Loucy (cell line): Measurements from ENCODE around the gene RPS3.

Experiments used
- H2AFZ ChIP-seq: fragments of 200-600 bp; sonication (generic); 2 replicates; pipeline ENCODE4 v1.6.0; 2016; ENCODE audit warnings: antibody characterized with exemption, mild to moderate bottlenecking, low read length, moderate library complexity
- H3F3A ChIP-seq: fragments of 200-600 bp; 2 replicates; pipeline ENCODE4 v1.6.0; 2016; ENCODE audit warnings: antibody characterized with exemption, low read depth, mild to moderate bottlenecking
- H3K27me3 ChIP-seq: fragments of 200-600 bp; sonication (generic); 2 replicates; pipeline ENCODE4 v1.6.1; 2014; ENCODE audit warnings: low read length, mild to moderate bottlenecking; ENCODE audit not compliant: insufficient read depth, poor library complexity, severe bottlenecking
- H3K36me3 ChIP-seq: fragments of 200-600 bp; sonication (generic); 2 replicates; pipeline ENCODE4 v1.6.1; 2016; ENCODE audit warnings: low read length; ENCODE audit not compliant: insufficient read depth
- H3K4me1 ChIP-seq: fragments of 200-600 bp; sonication (generic); 2 replicates; pipeline ENCODE4 v1.5.1; 2014; ENCODE audit warnings: low read length, mild to moderate bottlenecking; ENCODE audit not compliant: insufficient read depth, poor library complexity, severe bottlenecking
- H3K4me2 ChIP-seq: fragments of 200-600 bp; sonication (generic); 2 replicates; pipeline ENCODE4 v1.6.0; 2014; ENCODE audit warnings: antibody characterized with exemption, low read length, low read depth, mild to moderate bottlenecking; ENCODE audit not compliant: poor library complexity, severe bottlenecking
- H3K4me3 ChIP-seq: fragments of 200-600 bp; sonication (generic); 2 replicates; pipeline ENCODE4 v1.5.1; 2014; ENCODE audit warnings: low read length, mild to moderate bottlenecking, mixed read lengths; ENCODE audit not compliant: poor library complexity, severe bottlenecking
- H3K79me2 ChIP-seq: fragments of 200-600 bp; sonication (generic); 2 replicates; pipeline ENCODE4 v1.6.1; 2014; ENCODE audit warnings: low read length; ENCODE audit not compliant: insufficient read depth
- H3K9ac ChIP-seq: fragments of 200-600 bp; sonication (generic); 2 replicates; pipeline ENCODE4 v1.6.0; 2014; ENCODE audit warnings: mild to moderate bottlenecking, low read depth, low read length, moderate library complexity; ENCODE audit not compliant: poor library complexity, severe bottlenecking
- H3K9me2 ChIP-seq: fragments of 200-600 bp; sonication (generic); replicated peaks from 2 replicates; pipeline ENCODE4 v1.6.1; 2016; ENCODE audit warnings: low read depth, low read length, mixed read lengths
- H3K9me3 ChIP-seq: fragments of 200-600 bp; sonication (generic); 2 replicates; pipeline ENCODE4 v1.6.1; 2014; ENCODE audit warnings: mild to moderate bottlenecking, antibody characterized with exemption, low read length, low read depth; ENCODE audit not compliant: insufficient read depth
- H4K20me1 ChIP-seq: fragments of 200-600 bp; sonication (generic); 2 replicates; pipeline ENCODE4 v1.6.0; 2014; ENCODE audit warnings: antibody characterized with exemption, low read length, mild to moderate bottlenecking; ENCODE audit not compliant: insufficient read depth, poor library complexity, severe bottlenecking
- EZH2phosphoT487 ChIP-seq: fragments of 200-600 bp; IDR thresholded peaks from 2 replicates; pipeline ENCODE4 v1.6.1; 2018; ENCODE audit warnings: antibody characterized with exemption, mild to moderate bottlenecking, moderate library complexity, borderline replicate concordance
- TF ChIP-seq, protein P1 (sequence below): fragments of 200-600 bp; sonication (generic); conservative IDR thresholded peaks from 2 replicates; pipeline ENCODE4 v1.5.1; 2014; ENCODE audit warnings: mild to moderate bottlenecking, antibody characterized with exemption, low read length

The RPS3 gene

GRCh38 chr11:75425422-75425821, 26.1 kb downstream of the RPS3 start:
- Histone ChIP-seq H3K9me2 (no peaks in the 10 kb centered on the region), H3K4me3 (no peak overlapping the region), H3K4me1 (no peaks in the 10 kb centered on the region), H3K27me3 (no peaks in the 10 kb centered on the region), H3K79me2 (no peaks in the 10 kb centered on the region), H3K36me3 (no peaks in the 10 kb centered on the region), H2AFZ (no peak overlapping the region), H3F3A (no peaks in the 10 kb centered on the region), H4K20me1 (no peaks in the 10 kb centered on the region), H3K4me2 (no peak overlapping the region), H3K9me3 (no peaks in the 10 kb centered on the region), H3K9ac (no peak overlapping the region)
- TF ChIP-seq, protein P1, sequence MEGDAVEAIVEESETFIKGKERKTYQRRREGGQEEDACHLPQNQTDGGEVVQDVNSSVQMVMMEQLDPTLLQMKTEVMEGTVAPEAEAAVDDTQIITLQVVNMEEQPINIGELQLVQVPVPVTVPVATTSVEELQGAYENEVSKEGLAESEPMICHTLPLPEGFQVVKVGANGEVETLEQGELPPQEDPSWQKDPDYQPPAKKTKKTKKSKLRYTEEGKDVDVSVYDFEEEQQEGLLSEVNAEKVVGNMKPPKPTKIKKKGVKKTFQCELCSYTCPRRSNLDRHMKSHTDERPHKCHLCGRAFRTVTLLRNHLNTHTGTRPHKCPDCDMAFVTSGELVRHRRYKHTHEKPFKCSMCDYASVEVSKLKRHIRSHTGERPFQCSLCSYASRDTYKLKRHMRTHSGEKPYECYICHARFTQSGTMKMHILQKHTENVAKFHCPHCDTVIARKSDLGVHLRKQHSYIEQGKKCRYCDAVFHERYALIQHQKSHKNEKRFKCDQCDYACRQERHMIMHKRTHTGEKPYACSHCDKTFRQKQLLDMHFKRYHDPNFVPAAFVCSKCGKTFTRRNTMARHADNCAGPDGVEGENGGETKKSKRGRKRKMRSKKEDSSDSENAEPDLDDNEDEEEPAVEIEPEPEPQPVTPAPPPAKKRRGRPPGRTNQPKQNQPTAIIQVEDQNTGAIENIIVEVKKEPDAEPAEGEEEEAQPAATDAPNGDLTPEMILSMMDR, result peak; percentile 52
- no peak for TF ChIP-seq EZH2phosphoT487

- Histone ChIP-seq H3K4me2 (no peak overlapping the region), H3K4me1 (no peaks in the 10 kb centered on the region), H3K27me3 (no peaks in the 10 kb centered on the region), H3F3A (no peaks in the 10 kb centered on the region), H3K9ac (no peak overlapping the region), H3K4me3 (no peak overlapping the region), H3K36me3 (no peaks in the 10 kb centered on the region), H3K9me3 (no peaks in the 10 kb centered on the region), H4K20me1 (no peaks in the 10 kb centered on the region), H3K79me2 (no peaks in the 10 kb centered on the region), H2AFZ (no peak overlapping the region), H3K9me2 (no peaks in the 10 kb centered on the region)
- TF ChIP-seq, protein P1, result no peak
- TF ChIP-seq EZH2phosphoT487, result no peak
These were observed 27.4 kb downstream of the RPS3 start for GRCh38 chr11:75426720-75427086.

DNA sequence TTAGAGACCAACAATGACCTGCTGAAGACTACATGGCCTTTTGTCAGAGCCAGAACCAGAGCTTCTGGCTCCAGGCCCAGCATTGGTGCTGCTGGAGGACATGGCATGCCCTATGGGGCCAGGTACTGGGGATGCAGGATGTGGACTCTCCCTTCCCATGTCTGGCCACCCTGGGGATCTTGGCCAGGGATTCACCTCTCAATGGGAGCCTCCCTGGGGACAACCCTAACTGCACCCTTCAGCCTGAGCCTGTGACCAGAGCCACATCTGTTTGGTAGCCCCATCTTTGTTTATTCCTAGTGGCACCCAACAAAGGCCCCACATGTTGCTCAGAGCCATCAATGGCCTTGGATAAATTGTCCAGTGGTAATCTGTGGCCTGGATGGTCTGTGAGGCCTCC, 27.9 kb downstream of the RPS3 start:
- TF ChIP-seq, protein P1, result no peak
- TF ChIP-seq EZH2phosphoT487, result no peak
- H3K4me2 ChIP-seq, result no peak overlapping the region
- H3K9me2 ChIP-seq, result no peaks in the 10 kb centered on the region
- no peak overlapping the region for H3K9ac ChIP-seq
- no peaks in the 10 kb centered on the region for H3K9me3 ChIP-seq
- H3K4me3 ChIP-seq, result no peak overlapping the region
- no peaks in the 10 kb centered on the region for H3F3A ChIP-seq
- H4K20me1 ChIP-seq, result no peaks in the 10 kb centered on the region
- no peak overlapping the region for H2AFZ ChIP-seq
- no peaks in the 10 kb centered on the region for H3K36me3 ChIP-seq
- no peaks in the 10 kb centered on the region for H3K79me2 ChIP-seq
- no peaks in the 10 kb centered on the region for H3K27me3 ChIP-seq
- no peaks in the 10 kb centered on the region for H3K4me1 ChIP-seq
